G401 (cell line): ENCODE data around the gene NACC2. TPM values are rescaled to one million over a fixed set of nuclear protein-coding genes. Genes with fewer than 3 reads are reported as not detected.

Source experiments
- DNase-seq: peaks from one replicate; pipeline ENCODE4 v3.0.0-alpha.2; 2015; ENCODE audit warnings: low spot score
- in situ Hi-C: cut with HindIII; loops from 2 replicates; pipeline ENCODE4 v1.10.0; 2016; ENCODE audit warnings: low sequenced_read_pairs, mixed read lengths
- total RNA-seq: library from RNA; depleted of rRNA; stranded (reverse); fragments of >200 nt; shearing (Covaris generic); gene quantifications from 2 replicates; pipeline ENCODE4 v1.2.3, GENCODE V29; 2014

The NACC2 gene
- total RNA-seq, 1 experiment from 2014 or later = 12.8 TPM

DNA sequence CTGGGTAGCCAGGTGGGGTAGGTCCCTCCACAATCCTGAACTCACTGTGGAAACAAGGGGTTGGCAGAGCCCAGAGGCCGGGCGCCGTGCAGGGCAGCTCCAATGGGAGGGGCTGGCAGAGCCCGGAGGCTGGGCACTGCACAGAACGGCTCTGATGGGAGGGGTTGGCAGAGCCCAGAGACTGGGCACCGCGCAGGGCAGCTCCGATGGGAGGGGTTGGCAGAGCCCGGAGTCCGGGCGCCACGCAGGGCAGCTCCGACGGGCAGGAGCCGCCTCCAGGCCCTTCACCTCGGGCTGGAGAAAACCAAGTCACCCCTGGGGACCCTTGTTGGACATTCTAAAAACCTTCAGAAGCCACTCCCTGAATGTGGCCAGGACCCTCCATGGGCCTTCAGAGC, 9.3 kb downstream of the NACC2 start:
- in situ Hi-C loops = no loop called here
- DNase-seq = peak; percentile 88

DNA sequence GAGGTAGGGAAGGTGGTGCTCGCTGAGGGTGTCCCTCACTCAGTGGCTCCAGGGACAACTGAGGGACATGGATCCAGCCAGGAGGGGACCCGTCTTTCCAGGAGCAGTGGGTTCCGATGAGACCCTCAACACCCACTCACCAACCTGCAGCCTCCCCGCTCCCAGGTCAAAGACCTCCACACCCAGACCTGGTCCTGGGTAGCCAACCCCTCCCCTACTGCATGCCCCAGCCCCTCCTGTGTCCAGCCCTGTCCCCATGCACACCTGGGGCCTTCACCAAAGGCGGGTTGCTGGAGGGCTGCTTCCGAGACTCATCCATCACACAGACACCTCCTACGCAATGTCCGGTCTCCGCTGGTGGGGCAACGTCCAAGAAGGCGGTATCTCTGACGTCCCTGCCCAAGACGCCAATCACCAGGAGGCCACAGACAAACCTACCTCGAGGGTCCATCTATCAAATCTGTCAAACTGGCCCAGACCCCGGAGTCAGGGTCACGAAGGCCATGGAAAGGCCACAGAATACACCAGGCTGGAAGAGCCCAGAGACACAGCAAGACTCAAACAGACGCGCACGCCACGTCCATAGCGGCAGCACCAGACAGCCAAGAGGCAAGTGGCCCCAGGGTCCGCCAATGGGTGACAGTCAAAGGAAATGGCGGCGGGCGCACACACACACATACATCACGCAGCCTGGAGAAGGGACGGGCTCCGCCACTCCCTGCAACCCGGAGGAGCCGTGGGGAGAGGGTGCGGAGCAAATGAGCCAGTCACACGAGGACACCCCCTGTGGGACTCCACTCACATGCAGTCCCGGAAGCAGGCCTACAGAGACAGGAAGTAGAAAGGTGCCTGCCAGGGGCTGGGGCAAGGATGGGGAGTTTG, 10.8 kb downstream of the NACC2 start:
- DNase-seq = no peak

DNA sequence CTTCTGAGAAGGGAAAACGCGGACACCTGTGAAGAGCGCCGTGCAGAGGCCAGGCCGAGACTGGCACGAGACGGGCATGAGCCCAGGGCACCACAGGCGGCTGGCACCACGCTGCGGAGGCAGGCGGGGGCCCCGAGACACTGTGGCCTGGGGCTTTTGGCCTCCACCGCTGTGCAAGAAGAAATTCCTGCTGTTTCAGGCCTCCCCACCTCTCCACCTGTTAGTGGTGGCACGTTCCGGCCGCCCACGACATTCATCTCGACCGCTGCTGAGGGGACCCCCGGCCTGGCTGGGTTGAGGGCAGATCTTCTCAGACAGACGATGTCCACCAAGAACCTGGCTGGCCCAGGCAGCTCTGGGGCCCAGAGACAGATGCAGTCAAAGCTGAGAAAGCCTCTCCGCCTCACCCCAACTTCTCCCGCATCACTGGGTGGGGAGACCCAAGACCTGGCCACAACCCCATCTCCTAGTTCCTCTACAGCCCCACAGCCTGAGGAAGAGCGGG, 11.5 kb downstream of the NACC2 start:
- in situ Hi-C loops = no loop called here
- no peak for DNase-seq

More for the DNA sequence above, 10.8 kb downstream of the NACC2 start:
- in situ Hi-C loops = no loop called here

DNA sequence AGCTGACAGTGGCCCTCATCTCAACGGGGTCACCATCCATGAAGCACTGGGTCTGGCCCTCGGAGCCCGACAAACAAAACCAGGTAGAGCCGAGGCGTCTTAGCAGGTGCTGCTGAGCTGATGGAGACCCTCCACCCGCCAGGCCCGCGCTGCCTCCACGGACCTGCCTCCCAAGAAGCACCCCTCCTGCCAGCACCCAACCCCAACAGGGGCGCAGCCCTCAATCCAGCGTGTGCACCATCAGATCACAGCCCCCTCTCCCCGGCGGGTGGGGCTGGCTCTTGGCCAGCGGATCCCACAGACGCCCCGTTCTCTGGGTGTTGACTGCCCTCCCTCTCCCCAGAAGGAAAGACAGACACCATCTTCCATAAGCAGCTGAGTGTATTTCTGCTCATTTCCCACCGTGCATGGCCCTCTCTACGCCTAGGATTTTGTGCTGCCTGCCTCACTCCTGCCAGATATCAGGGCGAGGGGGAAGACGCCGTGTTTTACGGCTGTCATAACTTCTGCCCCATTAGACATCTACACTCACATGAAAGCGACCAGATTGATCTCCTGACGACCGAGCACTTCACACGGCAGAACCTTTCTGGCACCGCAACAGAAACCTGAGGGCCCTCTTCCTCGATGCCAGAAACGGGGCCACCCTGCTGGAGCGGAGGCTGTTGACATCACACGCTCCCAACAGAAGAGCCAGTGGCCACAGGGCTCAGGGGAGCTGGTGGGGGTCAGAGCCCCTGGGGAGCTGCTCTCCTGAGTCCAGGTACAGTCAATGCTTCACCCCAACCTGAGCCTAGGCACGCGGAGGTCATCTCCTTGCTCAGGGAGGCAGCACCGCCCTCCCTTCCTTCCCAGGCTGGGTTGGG, 12.4 kb downstream of the NACC2 start:
- in situ Hi-C loops = no loop called here
- peak; percentile 73 for DNase-seq

DNA sequence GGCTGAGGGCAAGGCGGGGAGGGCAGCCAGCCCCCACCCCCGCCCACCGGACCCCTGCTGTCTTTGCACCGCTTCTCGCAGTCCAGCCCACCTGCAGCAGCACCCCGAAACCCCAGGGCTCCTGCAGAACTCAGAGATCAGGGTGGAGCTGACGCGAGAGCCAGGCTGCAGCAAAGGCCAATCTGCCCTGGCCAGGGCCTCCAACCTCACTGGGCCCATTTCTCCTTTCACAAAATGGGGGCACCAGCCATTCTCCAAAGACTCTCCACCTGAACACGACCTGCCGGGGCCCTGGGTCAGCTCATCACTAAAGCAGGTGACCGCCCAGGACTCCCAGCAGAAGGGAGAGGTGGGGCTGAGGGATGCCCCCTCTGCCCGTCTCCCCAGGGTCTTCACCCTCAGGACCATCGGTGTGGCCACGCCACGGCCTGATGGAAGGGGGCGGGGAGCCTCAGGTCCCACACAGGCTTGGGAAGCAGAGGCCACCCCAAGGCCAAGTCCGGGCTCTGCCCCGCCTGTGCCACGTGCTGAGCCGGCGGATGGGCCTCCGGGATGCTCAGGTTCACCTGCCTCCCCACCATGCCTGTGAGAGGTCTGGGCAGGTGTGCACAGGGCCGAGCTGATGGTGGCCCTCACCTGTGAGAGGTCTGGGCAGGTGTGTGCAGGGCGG, 13.1 kb downstream of the NACC2 start:
- in situ Hi-C loops = no loop called here

DNA sequence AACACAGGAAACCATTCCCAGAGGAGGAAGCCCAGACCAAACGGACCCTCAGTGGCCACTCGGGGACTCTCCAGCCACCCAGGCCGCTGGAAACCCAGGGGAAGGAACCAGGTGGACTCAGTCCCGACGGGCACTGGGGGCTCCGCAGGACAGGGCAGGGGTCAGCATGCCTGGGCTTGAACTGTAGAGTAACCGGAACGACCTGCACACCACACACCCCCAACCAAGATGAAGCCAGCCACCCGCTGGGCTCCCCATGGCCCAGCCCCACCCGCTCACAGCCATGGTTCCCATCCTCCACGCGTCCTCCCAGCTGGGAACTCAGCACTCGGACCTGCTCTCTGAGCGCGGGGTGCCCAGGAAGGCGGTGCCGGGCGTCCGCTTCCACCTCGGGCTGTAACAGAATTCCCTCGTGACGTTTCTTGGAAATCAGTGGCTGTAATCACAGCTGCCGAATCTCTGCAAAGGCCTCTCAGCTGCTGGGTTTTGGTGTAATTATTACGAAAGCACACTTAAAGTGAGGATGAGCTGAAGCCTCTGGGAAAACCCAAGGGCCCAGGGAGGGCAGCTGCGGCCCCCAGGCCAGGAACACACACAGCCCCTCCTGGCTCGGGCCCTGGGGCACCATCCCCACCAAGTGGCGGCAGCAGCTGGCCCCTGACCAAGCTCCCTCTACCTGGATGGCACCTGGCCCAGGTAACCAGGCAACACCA, 13.8 kb downstream of the NACC2 start:
- no peak for DNase-seq
- in situ Hi-C loops = no loop called here

More for the DNA sequence above, 13.1 kb downstream of the NACC2 start:
- DNase-seq = no peak

DNA sequence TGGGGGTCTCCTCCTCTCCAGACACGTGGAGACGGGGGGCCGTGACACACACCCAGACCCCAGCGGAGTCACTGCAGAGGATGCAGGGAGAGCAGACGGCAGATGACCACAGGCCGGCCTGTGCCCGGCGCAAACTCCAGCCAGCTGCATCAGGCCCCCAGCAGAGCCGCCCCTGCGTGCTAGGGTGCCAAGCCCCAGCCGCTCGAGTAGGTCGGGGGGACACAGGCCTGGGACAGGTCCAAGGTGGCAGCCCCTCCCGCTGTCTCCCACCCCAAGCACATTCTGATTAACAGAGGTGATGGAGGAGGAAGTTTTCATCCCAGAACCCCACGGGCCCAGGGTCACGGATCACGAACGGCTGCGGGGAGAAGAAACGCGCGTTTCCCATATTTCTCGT, 14.4 kb downstream of the NACC2 start:
- in situ Hi-C loops = no loop called here
- no peak for DNase-seq

DNA sequence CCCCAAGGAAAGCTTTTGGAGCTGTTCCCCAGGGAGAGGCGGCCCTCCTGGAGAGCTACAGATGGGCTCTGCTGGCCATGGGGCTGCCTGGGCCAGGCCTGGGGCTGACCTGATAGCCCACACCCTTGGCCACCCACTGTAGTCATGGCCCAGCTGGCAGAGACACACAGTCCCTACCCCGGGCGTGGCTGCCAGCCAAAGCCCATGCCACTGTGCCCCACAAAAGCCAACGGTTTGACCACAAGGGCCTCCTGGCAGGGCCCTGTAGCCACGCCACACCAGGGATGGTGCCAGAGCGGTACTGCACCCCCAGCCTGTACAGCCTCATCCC, 15.2 kb downstream of the NACC2 start:
- DNase-seq = no peak
- in situ Hi-C loops = no loop called here

DNA sequence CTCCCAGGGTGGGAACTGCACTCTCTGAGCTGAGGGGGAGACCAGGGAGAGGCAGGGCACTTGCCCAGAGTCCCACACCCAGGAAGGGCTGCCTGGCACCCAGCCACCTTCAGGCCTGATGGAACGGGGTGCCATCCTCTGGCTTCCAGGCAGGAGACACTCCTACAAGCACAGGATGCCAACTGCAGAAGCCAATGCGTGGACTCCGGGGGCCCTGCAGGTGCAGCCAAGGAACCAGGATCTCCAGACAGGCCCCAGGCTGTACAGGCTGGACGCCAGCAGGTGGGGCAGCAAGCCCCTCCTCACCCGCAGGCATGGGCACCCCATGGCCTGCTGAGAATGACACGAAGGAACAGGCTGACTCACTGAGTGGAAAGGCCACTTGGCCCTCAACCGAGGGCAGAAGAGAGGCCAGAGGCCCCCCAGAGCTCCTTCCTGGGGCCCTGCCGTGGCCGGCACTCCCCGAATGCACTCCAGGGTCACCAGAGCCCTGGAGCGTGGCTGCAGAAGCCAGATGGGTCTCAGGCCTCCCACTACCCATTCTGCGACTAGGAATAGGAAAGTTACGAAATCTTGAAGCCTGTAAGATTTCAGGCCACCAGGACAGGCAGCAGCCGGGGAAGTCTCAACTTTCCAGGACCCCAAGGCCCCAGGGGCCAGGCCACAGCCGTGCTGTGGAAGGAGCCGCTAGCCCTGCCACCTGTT, 15.7 kb downstream of the NACC2 start:
- no peak for DNase-seq
- in situ Hi-C loops = no loop called here

DNA sequence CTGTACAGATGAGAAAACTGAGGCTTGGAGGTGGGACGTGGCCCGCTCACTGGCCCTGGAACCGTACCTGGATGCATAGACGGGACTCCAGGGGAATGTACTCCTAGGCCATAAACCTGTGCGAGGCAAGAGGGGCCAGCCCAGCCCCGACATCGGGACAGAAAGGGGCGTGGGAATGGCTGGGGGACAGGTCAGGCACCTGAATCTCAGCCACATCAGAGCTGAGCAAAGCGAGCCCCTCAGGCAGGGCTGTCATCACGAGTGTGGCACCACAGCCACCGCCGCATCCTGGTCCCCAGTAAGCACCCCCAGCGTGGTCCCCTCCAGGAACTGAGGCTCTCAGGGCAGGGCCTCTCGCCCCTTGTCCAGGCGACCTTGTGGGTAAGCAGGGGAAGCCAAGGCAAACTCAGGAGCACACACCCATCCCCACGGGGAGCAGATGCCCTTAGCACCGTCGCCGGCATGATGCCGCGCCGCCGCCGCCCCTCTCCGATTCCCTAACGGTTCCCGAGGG, 16.5 kb downstream of the NACC2 start:
- DNase-seq = no peak
- in situ Hi-C loops = no loop called here

DNA sequence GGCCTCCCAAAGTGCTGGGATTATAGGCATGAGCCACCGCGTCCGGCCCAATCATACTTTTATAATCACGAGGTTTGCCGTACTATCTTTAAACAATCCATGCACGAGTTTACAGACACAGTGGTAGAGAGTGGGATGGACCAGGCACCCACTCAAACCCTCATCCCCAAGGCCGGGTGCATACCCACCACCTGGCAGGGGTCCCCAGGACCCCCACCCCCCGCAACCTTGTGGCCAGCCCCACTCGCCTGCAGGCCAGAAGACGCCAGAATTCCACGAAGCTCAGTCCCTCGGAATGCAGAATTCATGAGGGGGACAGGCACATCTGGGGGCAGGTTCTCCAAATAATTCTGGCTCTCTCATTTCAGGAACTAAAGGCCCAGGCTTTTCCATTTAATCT, 17.1 kb downstream of the NACC2 start:
- no peak for DNase-seq

DNA sequence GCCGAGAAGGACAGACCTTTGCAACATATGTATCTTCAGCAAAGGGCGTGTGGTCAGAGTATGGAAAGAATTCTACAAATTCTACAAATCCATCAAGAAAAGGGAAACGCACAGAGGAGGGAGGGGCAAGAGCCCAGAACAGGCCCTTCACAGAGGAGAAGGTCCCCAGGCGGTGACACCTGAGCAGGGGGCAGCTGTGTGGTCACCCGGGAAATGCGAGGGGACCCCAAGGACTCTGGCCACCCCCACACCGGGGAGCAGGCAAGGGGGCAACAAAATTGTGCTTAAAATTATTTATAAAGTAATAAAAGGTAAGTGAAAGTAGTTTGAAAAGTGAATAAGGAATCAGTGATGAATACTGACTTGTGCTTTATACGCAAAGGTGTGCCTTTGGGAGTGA, 17.6 kb downstream of the NACC2 start:
- in situ Hi-C loops = no loop called here
- DNase-seq = no peak

More for the DNA sequence above, 17.1 kb downstream of the NACC2 start:
- in situ Hi-C loops = no loop called here

DNA sequence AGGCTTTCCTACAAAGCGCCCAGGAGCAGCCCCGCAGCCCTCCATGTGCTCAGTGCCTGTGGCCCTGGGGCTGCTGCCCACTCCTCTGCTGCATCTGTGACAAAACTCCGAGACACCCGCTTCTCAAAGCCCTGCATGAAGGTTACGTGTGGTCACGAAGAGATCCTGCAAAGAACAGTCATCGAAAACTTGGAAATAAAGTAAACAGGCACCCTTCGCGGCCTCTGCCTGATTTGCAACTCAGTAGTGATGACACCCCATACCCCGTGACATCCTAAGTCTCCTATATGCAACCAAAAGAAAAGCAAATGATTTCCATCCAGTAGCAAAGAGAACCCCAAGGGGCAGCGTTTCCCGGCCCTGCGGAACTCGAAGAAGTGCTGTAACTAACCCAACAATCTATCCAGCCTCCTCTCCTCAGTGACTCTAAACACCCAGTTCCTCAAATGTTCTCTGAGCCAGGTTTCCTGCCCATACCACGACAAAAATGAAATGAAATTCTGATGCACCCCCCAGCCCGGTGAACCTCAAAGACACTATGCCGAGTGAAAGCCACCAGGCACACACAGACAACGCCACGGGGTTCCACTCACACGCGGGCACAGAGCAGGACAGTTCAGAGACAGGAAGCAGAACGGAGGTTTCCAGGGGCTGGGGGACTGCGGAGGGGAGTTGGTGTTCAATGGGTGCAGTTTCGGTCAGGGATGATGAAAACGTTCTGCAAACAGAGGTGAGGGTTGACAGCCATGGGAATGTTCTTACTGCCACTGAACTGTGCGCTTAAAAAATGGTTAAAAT, 19.0 kb downstream of the NACC2 start:
- in situ Hi-C loops = no loop called here

DNA sequence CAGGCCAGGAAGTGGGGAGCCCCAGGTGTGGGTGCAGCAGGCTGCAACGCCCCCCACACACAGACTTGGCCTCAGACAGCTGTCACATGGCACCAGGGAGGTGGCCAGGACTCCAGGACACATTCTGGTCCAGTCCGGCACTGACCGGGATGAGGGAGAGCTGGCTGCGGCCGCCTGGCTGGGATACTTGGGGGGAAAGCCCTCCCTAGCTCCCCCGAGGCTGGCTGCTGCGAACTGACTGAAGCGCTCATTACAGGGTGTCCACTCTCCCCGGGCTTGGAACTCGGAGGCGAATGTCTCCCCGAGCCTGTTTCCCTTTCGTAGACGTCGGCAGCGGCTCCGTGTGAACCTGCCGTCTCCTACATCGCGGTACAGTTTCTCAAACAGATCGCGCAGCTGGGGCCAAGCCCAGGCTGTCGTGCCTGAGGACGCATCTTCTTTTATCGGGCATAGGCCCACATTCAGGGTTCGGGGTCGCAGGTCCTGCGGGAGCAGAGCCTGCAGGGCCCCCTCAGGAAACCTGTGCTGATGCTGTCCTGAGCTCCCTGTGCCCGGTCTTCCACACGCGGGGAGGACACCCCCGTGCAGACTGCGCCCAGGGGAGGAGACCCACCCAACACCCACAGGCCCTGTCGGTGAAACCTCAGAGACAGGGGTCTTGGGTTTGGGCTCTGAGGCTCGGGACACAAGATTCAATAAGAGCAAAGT, 19.8 kb downstream of the NACC2 start:
- DNase-seq = no peak
- in situ Hi-C loops = no loop called here

More for the DNA sequence above, 19.0 kb downstream of the NACC2 start:
- no peak for DNase-seq

DNA sequence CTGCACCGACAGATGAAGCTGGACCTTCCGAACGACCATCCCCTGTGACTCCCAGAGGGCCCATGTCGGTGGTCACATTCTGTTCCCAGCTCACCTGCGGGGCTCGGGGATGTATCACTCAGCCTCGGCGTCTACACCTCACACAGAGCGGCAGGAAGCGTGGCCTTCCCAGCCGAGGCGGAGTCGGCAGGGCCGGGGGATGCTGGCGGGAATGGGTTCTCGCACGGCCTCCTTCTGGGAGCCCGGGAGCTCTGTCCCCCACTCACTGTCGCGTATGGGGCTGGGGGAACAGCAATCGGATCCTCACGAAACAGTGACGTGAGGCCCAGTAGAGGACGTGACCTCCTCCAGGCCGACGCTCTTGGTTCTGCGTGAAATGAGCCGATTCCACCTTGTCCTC, 20.4 kb downstream of the NACC2 start:
- in situ Hi-C loops = no loop called here
- no peak for DNase-seq

DNA sequence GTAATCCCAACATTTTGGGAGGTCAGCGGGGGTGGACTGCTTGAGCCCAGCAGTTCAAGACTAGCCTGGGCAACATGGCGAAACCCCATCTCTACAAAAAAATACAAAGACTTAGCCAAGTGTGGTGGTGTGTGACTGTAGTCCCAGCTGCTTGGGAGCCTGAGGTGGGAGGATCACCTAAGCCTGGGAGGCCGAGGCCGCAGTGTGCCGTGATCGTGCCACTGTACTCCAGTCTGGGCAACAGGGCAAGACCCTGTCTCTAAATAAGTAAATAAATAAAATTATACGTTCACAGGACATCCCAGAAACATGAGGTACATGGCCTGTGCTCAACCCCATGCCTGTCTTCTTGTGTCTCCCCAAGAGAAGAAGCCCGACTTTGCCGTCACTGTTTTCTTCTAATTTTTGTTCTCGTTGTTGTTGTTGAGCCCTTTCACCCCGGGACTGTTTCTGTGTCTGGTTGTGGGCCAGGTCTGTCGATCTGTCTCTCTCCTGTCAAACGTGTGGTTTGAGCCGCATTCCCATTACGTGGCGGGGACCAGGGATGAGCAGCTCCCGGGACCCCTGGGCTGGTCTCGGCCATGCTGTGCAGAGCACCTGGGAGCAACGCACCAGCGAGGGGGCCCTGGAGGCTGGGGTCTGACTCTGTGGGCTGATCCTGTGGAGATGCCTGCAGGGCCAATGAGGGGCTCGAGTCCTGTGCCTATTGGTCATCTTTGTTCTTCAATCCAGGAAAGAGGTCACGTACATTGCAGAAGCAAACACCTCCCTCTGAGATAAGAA, 32.2 kb downstream of the NACC2 start:
- DNase-seq = no peak
- in situ Hi-C loops = no loop called here
